HUES48 (cell line): ENCODE results near the gene TM9SF1.
A peak's percentile ranks its signal among the peaks of the same experiment; 100 is the strongest.
"Not testable (repeated sequence)": the region's sequence is repeated elsewhere in the genome, so short reads cannot be mapped to it uniquely, and the experiment has no call there.

Source experiments
- H3K27ac ChIP-seq: one replicate; pipeline ENCODE4 v1.7.0; 2013; ENCODE audit warnings: low read depth, low read length, inconsistent platforms
- H3K27me3 ChIP-seq: 2 replicates; pipeline ENCODE4 v1.6.1; 2013; ENCODE audit warnings: mild to moderate bottlenecking, low read length; ENCODE audit not compliant: control insufficient read depth, insufficient read depth
- H3K36me3 ChIP-seq: 2 replicates; pipeline ENCODE4 v1.6.1; 2013; ENCODE audit warnings: low read length; ENCODE audit not compliant: control insufficient read depth, insufficient read depth
- H3K4me1 ChIP-seq: 2 replicates; pipeline ENCODE4 v1.6.1; 2013; ENCODE audit warnings: mild to moderate bottlenecking, low read length; ENCODE audit not compliant: control insufficient read depth, insufficient read depth
- H3K4me3 ChIP-seq: 2 replicates; pipeline ENCODE4 v1.5.1; 2013; ENCODE audit warnings: mild to moderate bottlenecking, low read depth, low read length
- H3K9ac ChIP-seq: 2 replicates; pipeline ENCODE4 v1.6.1; 2013; ENCODE audit warnings: mild to moderate bottlenecking, low read depth, low read length, moderate library complexity
- H3K9me3 ChIP-seq: 2 replicates; pipeline ENCODE4 v1.6.1; 2013; ENCODE audit warnings: low read length; ENCODE audit not compliant: control insufficient read depth, insufficient read depth

The TM9SF1 gene

GRCh38 chr14:24219080-24219479 lies 23.8 kb upstream of the TM9SF1 start:
- Histone ChIP-seq H3K27me3 (no peaks in the 10 kb centered on the region), H3K4me1 (no peaks in the 10 kb centered on the region), H3K36me3 (peaks cover 17% of the 10 kb centered on the region), H3K9me3 (no peaks in the 10 kb centered on the region), H3K9ac (no peak overlapping the region), H3K4me3 (no peak overlapping the region), H3K27ac (no peak overlapping the region)

DNA sequence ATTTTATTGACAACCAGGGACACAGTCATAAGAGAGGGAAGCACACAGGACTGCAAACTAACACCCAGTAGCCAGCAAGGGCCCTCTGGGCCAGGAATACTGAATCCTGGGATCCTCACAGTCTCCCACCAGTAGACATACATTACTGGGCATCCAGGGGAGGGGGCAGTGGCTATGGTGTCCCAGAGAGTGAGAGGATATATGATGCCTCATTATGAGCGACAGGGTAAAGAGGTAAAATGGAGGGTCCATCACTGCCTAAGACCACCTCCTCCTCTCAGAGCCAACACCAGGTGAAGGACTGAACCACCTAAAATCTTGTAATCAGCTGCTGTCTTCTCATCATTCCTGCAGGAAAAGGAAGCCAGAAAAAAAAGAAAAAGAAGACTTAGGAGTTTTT lies 21.6 kb upstream of the TM9SF1 start:
- H3K4me1 ChIP-seq, H3K27me3 ChIP-seq, H3K4me3 ChIP-seq, H3K9me3 ChIP-seq, H3K9ac ChIP-seq, H3K27ac ChIP-seq: not testable (repeated sequence)
- H3K36me3 ChIP-seq, result peaks cover 21% of the 10 kb centered on the region

GRCh38 chr14:24216345-24216699 lies 21.1 kb upstream of the TM9SF1 start:
- H3K9ac ChIP-seq, result no peak overlapping the region
- H3K4me3 ChIP-seq, result peak overlapping the region; percentile 97; the same call in 1 of the 2 replicates
- no peaks in the 10 kb centered on the region for H3K9me3 ChIP-seq
- peak overlapping the region; percentile 11 for H3K27ac ChIP-seq
- no peaks in the 10 kb centered on the region for H3K27me3 ChIP-seq
- H3K4me1 ChIP-seq, result peaks cover 5% of the 10 kb centered on the region
- peaks cover 24% of the 10 kb centered on the region for H3K36me3 ChIP-seq

- Histone ChIP-seq H3K27me3 (no peaks in the 10 kb centered on the region), H3K9me3 (no peaks in the 10 kb centered on the region), H3K4me3 (peak within 1 kb of the TSS; percentile 97), H3K36me3 (peaks cover 27% of the 10 kb centered on the region), H3K27ac (peak within 1 kb of the TSS; percentile 88), H3K4me1 (peaks cover 5% of the 10 kb centered on the region), H3K9ac (peak within 1 kb of the TSS; percentile 76)
Observed at GRCh38 chr14:24215495-24216344, 20.5 kb upstream of the TM9SF1 start, which contains the start of gene MDP1. MDP1 (minus strand) TSS chr14:24216066; CDS start chr14:24215955, 111 bp downstream.

DNA sequence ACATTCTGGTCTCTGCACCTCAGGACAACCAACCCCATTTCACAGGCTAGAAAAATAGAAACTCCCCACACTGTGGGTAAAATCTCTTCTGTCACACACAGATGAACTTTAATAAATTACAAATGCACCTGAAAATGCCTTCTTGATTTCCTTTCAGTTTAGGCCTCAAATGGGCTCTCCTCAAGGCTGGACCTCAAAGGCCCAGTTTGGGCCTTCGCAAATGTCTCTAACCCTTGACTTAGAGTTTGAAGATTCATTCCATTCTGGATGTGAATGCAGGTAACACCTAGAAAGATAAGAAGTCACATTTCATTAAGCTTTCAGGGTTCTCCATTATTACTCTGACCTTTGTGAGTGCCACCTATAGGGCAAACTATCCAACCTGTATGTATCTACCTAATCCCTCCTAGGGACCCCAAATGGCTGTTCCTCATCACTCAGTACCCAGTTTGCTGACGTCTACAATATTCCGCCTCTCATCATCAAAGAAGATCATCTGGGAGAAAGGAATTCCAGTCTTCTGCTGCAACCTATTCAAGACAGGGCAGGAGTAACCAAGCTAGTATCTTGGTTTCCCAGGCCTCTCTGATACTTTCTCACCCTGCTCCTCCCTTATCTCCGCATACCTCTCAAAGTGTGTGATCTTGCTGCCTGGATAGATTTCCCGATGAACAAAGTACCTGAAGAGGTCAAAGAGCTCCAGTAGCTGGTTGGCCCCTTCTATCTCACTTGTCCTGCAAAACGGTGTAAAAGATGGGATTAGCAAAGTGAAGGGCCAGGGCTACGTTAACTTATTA lies 18.8 kb upstream of the TM9SF1 start:
- H3K4me1 ChIP-seq, result peaks cover 5% of the 10 kb centered on the region
- H3K27ac ChIP-seq, result peak overlapping the region; percentile 99
- H3K36me3 ChIP-seq, result peaks cover 44% of the 10 kb centered on the region
- peak overlapping the region; percentile 77 for H3K4me3 ChIP-seq
- H3K9ac ChIP-seq, result 0 out of 2 replicates have a peak overlapping the region, but pooled peaks have one; percentile 32
- H3K9me3 ChIP-seq, result no peaks in the 10 kb centered on the region
- H3K27me3 ChIP-seq, result no peaks in the 10 kb centered on the region

GRCh38 chr14:24212924-24213865 lies 18.0 kb upstream of the TM9SF1 start, which contains the start of gene CHMP4A:
CHMP4A (minus strand) TSS chr14:24213488; CDS start chr14:24213439, 49 bp downstream.
- no peaks in the 10 kb centered on the region for H3K9me3 ChIP-seq
- peak within 1 kb of the TSS; percentile 99 for H3K27ac ChIP-seq
- peaks cover 5% of the 10 kb centered on the region for H3K4me1 ChIP-seq
- peak within 1 kb of the TSS; percentile 89 for H3K9ac ChIP-seq
- H3K4me3 ChIP-seq, result peak within 1 kb of the TSS; percentile 77
- no peaks in the 10 kb centered on the region for H3K27me3 ChIP-seq
- peaks cover 47% of the 10 kb centered on the region for H3K36me3 ChIP-seq

DNA sequence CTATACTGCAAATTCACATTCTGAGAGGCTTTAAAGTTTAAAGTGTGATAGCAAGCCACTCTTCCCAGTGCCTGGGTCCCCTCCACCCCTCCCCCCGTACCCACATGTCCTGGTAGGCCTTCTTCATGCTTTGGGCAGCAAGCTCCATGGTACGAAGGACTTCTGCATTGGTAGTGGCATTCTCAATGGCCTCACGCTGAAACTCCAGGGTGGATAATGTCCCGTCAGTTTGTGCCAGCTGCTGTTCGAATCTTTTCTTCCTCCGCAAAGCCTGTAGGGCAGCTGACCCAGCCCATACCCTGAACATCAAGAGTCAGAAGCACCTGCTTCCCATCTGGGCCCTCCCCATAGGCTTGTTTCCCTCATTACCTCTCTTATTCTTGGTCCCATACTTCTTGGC lies 16.1 kb upstream of the TM9SF1 start:
- H3K4me1 ChIP-seq, result peaks cover 5% of the 10 kb centered on the region
- H3K4me3 ChIP-seq, result no peak overlapping the region
- peaks cover 52% of the 10 kb centered on the region for H3K36me3 ChIP-seq
- no peak overlapping the region for H3K9ac ChIP-seq
- no peaks in the 10 kb centered on the region for H3K9me3 ChIP-seq
- H3K27me3 ChIP-seq, result no peaks in the 10 kb centered on the region
- H3K27ac ChIP-seq, result no peak overlapping the region

DNA sequence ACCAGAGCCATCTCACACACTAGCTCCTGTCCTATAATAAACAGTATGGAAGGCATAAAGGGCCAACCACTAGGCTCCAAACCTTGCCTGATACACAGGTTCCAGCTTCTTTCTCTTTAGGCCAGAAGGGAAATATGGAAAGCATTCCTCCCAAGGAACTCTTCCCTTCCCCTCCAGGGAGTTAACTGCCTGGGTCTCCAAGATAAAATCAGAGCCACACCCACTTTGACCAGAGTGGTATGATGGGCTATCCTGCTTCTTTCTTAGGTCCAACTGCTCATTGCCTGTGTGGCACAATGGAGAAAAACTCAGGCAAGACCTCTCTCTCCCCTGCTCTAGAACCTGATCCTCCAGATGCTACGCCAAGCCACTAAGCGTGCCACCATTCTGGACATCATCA lies 12.4 kb upstream of the TM9SF1 start:
- H3K9ac ChIP-seq, result no peak overlapping the region
- H3K4me3 ChIP-seq, result no peak overlapping the region
- H3K9me3 ChIP-seq, result no peaks in the 10 kb centered on the region
- H3K27me3 ChIP-seq, result no peaks in the 10 kb centered on the region
- H3K27ac ChIP-seq, result no peak overlapping the region
- peaks cover 59% of the 10 kb centered on the region for H3K36me3 ChIP-seq
- H3K4me1 ChIP-seq, result peaks cover 6% of the 10 kb centered on the region

GRCh38 chr14:24207104-24207551 lies 11.9 kb upstream of the TM9SF1 start:
- Histone ChIP-seq H3K4me1 (peaks cover 6% of the 10 kb centered on the region), H3K4me3 (no peak overlapping the region), H3K36me3 (peaks cover 59% of the 10 kb centered on the region), H3K27me3 (no peaks in the 10 kb centered on the region), H3K9me3 (no peaks in the 10 kb centered on the region), H3K9ac (no peak overlapping the region), H3K27ac (no peak overlapping the region)
